ENCODE data around the gene POP7.

DNA sequence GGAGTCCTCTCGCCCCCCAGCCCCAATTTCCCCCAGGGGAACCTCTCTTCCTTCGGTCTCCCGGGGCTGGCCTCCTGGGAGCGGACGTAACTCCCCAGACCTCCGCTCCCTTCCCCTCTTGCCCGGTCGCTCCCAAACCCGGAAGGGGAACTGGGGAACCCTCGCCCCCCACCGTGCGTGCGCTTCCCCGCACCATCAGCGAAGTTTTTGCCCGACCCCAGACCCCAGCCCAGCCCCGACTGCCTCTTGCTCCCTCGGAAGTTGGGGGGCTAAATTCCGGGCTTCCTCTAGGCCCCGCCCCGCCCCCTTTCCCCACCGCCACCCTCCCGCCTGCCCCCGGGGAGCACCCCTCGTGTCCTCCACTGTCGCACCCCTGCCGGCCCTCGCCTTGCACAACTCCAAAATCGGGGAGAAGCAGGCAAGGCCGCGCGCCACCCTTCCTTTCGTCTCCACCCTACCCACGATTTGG is 31.9 kb upstream of the POP7 start:
- TF ChIP-seq, protein P1, sequence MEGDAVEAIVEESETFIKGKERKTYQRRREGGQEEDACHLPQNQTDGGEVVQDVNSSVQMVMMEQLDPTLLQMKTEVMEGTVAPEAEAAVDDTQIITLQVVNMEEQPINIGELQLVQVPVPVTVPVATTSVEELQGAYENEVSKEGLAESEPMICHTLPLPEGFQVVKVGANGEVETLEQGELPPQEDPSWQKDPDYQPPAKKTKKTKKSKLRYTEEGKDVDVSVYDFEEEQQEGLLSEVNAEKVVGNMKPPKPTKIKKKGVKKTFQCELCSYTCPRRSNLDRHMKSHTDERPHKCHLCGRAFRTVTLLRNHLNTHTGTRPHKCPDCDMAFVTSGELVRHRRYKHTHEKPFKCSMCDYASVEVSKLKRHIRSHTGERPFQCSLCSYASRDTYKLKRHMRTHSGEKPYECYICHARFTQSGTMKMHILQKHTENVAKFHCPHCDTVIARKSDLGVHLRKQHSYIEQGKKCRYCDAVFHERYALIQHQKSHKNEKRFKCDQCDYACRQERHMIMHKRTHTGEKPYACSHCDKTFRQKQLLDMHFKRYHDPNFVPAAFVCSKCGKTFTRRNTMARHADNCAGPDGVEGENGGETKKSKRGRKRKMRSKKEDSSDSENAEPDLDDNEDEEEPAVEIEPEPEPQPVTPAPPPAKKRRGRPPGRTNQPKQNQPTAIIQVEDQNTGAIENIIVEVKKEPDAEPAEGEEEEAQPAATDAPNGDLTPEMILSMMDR (IDR thresholded peaks at IDR 0.05): no peak
- no peak for TF ChIP-seq POLR2A (IDR thresholded peaks at IDR 0.05)

Measured in thyroid gland (tissue), 4 donors.